ENCODE results near the gene CDC7.
"Not testable (repeated sequence)": the region's sequence is repeated elsewhere in the genome, so short reads cannot be mapped to it uniquely, and the experiment has no call there.

Gene CDC7

GRCh38 chr1:91507328-91507727 lies 6.7 kb downstream of the CDC7 start:
- no peak for DNase-seq (ENCODE audit: low read depth)
- no peak overlapping the region for H3K4me3 ChIP-seq (ENCODE audit: low read depth, low read length)
- TF ChIP-seq, protein P1, sequence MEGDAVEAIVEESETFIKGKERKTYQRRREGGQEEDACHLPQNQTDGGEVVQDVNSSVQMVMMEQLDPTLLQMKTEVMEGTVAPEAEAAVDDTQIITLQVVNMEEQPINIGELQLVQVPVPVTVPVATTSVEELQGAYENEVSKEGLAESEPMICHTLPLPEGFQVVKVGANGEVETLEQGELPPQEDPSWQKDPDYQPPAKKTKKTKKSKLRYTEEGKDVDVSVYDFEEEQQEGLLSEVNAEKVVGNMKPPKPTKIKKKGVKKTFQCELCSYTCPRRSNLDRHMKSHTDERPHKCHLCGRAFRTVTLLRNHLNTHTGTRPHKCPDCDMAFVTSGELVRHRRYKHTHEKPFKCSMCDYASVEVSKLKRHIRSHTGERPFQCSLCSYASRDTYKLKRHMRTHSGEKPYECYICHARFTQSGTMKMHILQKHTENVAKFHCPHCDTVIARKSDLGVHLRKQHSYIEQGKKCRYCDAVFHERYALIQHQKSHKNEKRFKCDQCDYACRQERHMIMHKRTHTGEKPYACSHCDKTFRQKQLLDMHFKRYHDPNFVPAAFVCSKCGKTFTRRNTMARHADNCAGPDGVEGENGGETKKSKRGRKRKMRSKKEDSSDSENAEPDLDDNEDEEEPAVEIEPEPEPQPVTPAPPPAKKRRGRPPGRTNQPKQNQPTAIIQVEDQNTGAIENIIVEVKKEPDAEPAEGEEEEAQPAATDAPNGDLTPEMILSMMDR (IDR thresholded peaks at IDR 0.05; ENCODE audit: insufficient read depth, low read depth, low read length, missing control alignments) = no peak

- no peak for DNase-seq (ENCODE audit: low read depth)
- no peak overlapping the region for H3K4me3 ChIP-seq (ENCODE audit: low read depth, low read length)
- TF ChIP-seq, protein P1 (IDR thresholded peaks at IDR 0.05; ENCODE audit: insufficient read depth, low read depth, low read length, missing control alignments) = no peak
These were observed 10.1 kb downstream of the CDC7 start for GRCh38 chr1:91510754-91511153.

DNA sequence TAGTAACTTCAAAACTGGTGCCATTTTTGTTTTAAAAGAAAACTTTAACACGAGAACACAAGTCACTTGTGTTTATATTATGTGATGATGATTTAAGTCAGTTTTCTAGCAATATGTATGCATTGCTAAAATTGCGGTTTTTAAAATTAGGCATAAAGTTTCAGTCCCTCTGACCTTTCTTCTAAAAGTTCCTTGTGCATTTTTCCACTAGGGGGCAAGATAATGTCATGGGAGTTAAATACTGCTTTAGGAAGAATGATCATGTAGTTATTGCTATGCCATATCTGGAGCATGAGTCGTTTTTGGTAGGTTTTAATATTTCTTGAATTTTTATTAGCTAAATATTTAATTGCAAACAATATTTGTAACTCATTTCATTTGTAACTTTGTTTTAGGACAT lies 10.7 kb downstream of the CDC7 start:
- no peak overlapping the region for H3K4me3 ChIP-seq (ENCODE audit: low read depth, low read length)
- TF ChIP-seq, protein P1 (IDR thresholded peaks at IDR 0.05; ENCODE audit: insufficient read depth, low read depth, low read length, missing control alignments) = peak; percentile 47
- peak; percentile 41 for DNase-seq (ENCODE audit: low read depth)

- DNase-seq (ENCODE audit: low read depth) = no peak
- TF ChIP-seq, protein P1 (IDR thresholded peaks at IDR 0.05; ENCODE audit: insufficient read depth, low read depth, low read length, missing control alignments) = no peak
These were observed 12.5 kb downstream of the CDC7 start for GRCh38 chr1:91513160-91513559.

GRCh38 chr1:91513706-91514105 lies 13.1 kb downstream of the CDC7 start:
- TF ChIP-seq, protein P1 (IDR thresholded peaks at IDR 0.05; ENCODE audit: insufficient read depth, low read depth, low read length, missing control alignments) = no peak
- H3K4me3 ChIP-seq (ENCODE audit: low read depth, low read length) = no peak overlapping the region
- DNase-seq (ENCODE audit: low read depth) = no peak

More at GRCh38 chr1:91513160-91513559, 12.5 kb downstream of the CDC7 start:
- H3K4me3 ChIP-seq (ENCODE audit: low read depth, low read length) = no peak overlapping the region

DNA sequence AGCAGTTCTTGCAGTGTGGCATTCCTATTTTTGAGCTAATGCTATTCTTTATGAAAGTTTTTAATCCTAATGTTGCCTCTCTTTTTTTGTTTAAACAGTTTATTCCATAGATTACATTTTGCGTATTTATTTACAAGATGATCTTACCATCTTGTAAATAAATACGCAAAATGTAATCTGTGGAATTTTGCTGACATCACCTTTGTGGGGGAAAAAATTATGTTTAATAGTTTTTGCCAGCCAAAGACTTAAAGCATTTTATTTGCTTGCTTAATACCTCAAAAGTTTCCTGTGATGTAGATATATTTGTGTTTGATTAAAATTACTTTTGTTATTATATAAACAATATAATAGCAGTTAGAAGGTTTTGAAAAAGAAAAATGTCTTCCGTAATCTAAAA lies 15.3 kb downstream of the CDC7 start:
- no peak overlapping the region for H3K4me3 ChIP-seq (ENCODE audit: low read depth, low read length)
- TF ChIP-seq, protein P1 (IDR thresholded peaks at IDR 0.05; ENCODE audit: insufficient read depth, low read depth, low read length, missing control alignments) = no peak
- DNase-seq (ENCODE audit: low read depth) = no peak

DNA sequence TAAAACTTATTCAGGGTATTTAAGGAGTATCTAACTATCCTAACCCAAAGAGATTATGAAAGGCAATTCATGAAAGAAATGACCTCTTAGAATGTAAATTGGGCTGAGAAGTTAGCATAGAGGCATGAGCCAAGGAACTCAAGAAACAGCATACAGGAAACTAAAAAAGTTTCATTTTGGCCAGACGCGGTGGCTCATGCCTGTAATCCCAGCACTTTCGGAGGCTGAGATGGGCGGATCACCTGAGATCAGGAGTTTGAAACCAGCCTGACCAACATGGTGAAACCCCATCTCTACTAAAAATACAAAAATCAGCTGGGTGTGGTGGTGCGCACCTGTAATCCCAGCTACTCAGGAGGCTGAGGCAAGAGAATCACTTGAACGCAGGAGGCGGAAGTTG lies 16.0 kb downstream of the CDC7 start:
- DNase-seq (ENCODE audit: low read depth); H3K4me3 ChIP-seq (ENCODE audit: low read depth, low read length): not testable (repeated sequence)

DNA sequence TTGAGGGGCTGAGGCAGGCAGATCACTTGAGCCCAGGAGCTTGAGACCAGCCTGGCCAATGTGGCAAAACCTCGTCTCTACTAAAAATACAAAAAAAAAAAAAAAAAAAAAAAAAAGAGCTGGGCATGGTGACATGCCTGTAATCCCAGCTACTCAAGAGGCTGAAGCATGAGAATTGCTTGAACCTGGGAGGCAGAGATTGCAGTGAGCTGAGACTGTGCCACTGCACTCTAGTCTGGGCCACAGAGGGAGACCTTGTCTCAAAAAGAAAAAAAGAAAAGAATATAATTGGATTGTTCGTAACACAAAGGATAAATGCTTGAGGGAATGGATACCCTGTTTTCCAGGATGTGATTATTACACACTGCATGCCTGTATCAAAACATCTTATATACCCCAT lies 18.5 kb downstream of the CDC7 start:
- DNase-seq (ENCODE audit: low read depth); H3K4me3 ChIP-seq (ENCODE audit: low read depth, low read length): not testable (repeated sequence)
